GM12878 (cell line): Measurements from ENCODE around the gene APOBEC3H.

Experiments used
- CTCF ChIP-seq, 3 experiments: IDR thresholded peaks in 2 of 3; conservative IDR thresholded peaks in 1 of 3; 2 replicates each; pipeline ENCODE4 v1.5.1; 2011; ENCODE audit warnings: low read depth in 3 of 3, low read length in 3 of 3, mild to moderate bottlenecking in 3 of 3, control low read depth in 2 of 3, moderate library complexity in 2 of 3, inconsistent platforms in 1 of 3, mixed read lengths in 1 of 3; ENCODE audit not compliant: control insufficient read depth in 2 of 3, insufficient read depth in 1 of 3; ENCODE audit errors: extremely low read depth in 1 of 3
- EZH2 ChIP-seq: IDR thresholded peaks from 2 replicates; pipeline ENCODE4 v1.6.1; 2012; ENCODE audit warnings: low read depth, mild to moderate bottlenecking, control low read depth, inconsistent platforms, low read length, borderline replicate concordance; ENCODE audit not compliant: control insufficient read depth
- KDM1A ChIP-seq: fragments of 200-600 bp; sonication (generic); IDR thresholded peaks from 2 replicates; pipeline ENCODE4 v1.6.1; 2016; ENCODE audit warnings: borderline replicate concordance
- MTA3 ChIP-seq: IDR thresholded peaks from 2 replicates; pipeline ENCODE4 v1.6.1; 2012; ENCODE audit warnings: low read length, inconsistent platforms, borderline replicate concordance
- RCOR1 ChIP-seq: conservative IDR thresholded peaks from 2 replicates; pipeline ENCODE4 v1.6.1; 2012; ENCODE audit warnings: low read depth, low read length, improper control_type of control experiment
- TARDBP ChIP-seq: IDR thresholded peaks from 2 replicates; pipeline ENCODE4 v1.6.1; 2016; ENCODE audit warnings: borderline replicate concordance
- TF ChIP-seq, protein P1 (sequence below): IDR thresholded peaks from 2 replicates; pipeline ENCODE4 v1.6.1; 2012; ENCODE audit warnings: low read depth, low read length, improper control_type of control experiment

DNA sequence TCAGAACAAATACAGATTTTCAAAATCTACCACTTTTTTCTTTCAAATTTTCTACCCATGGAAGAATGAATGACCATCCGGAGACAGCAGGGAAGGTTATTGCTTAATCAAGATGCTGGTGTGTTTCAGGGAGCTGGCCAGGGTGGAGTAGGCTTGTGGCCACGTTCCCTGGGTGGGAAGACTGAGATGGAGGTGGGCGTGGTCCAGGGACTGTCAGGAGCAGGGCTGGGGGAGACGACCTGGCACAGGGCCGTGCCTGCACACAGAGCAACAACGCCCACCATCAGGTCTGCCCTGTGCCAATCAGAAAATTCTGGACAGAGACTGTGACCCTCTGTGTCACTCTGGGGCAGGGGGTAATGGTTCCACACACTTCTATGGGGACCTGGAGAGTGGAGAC, 7.1 kb upstream of the APOBEC3H start:
- no peak for TF ChIP-seq CTCF (IDR thresholded peaks at IDR 0.05 in 2 of 3, conservative IDR thresholded peaks at IDR 0.05 in 1 of 3; ENCODE audit: control insufficient read depth in 2 of 3, extremely low read depth in 1 of 3, insufficient read depth in 1 of 3, low read depth in 3 of 3, low read length in 3 of 3)
- no peak for TF ChIP-seq MTA3
- TF ChIP-seq TARDBP = no peak
- no peak for TF ChIP-seq KDM1A
- no peak for TF ChIP-seq RCOR1
- TF ChIP-seq EZH2 = no peak
- TF ChIP-seq, protein P1, sequence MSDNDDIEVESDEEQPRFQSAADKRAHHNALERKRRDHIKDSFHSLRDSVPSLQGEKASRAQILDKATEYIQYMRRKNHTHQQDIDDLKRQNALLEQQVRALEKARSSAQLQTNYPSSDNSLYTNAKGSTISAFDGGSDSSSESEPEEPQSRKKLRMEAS = no peak
